Measurements from ENCODE around the gene PSEN1. TPM values are rescaled to one million over a fixed set of nuclear protein-coding genes. Genes with fewer than 3 reads are reported as not detected.

The PSEN1 gene
- total and polyA plus RNA-seq, 2 of the 8 experiments (the other 6 are each of a cell fraction or from before 2014, with no cell fraction given), result 10.1 to 38.7 TPM

DNA sequence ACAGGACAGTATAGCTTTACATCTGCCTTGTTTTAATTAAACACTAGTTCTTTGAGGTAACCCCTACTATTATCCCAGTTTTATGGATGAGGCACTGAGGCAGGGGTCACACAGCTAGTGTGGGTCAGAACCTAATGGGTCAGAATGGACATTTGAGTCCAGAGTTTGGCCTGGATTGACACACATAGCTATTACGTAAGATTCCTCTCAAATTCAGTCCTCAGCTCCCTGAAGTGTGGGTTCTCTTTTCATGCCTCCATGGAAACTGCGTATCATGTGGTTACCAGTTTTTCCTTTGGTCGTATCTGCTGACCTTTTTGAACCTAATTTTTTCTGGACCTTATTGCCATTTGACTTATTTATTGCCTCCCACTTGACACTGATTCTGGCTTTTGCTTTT, 40.4 kb downstream of the PSEN1 start (continued):
- TF ChIP-seq, protein P1, sequence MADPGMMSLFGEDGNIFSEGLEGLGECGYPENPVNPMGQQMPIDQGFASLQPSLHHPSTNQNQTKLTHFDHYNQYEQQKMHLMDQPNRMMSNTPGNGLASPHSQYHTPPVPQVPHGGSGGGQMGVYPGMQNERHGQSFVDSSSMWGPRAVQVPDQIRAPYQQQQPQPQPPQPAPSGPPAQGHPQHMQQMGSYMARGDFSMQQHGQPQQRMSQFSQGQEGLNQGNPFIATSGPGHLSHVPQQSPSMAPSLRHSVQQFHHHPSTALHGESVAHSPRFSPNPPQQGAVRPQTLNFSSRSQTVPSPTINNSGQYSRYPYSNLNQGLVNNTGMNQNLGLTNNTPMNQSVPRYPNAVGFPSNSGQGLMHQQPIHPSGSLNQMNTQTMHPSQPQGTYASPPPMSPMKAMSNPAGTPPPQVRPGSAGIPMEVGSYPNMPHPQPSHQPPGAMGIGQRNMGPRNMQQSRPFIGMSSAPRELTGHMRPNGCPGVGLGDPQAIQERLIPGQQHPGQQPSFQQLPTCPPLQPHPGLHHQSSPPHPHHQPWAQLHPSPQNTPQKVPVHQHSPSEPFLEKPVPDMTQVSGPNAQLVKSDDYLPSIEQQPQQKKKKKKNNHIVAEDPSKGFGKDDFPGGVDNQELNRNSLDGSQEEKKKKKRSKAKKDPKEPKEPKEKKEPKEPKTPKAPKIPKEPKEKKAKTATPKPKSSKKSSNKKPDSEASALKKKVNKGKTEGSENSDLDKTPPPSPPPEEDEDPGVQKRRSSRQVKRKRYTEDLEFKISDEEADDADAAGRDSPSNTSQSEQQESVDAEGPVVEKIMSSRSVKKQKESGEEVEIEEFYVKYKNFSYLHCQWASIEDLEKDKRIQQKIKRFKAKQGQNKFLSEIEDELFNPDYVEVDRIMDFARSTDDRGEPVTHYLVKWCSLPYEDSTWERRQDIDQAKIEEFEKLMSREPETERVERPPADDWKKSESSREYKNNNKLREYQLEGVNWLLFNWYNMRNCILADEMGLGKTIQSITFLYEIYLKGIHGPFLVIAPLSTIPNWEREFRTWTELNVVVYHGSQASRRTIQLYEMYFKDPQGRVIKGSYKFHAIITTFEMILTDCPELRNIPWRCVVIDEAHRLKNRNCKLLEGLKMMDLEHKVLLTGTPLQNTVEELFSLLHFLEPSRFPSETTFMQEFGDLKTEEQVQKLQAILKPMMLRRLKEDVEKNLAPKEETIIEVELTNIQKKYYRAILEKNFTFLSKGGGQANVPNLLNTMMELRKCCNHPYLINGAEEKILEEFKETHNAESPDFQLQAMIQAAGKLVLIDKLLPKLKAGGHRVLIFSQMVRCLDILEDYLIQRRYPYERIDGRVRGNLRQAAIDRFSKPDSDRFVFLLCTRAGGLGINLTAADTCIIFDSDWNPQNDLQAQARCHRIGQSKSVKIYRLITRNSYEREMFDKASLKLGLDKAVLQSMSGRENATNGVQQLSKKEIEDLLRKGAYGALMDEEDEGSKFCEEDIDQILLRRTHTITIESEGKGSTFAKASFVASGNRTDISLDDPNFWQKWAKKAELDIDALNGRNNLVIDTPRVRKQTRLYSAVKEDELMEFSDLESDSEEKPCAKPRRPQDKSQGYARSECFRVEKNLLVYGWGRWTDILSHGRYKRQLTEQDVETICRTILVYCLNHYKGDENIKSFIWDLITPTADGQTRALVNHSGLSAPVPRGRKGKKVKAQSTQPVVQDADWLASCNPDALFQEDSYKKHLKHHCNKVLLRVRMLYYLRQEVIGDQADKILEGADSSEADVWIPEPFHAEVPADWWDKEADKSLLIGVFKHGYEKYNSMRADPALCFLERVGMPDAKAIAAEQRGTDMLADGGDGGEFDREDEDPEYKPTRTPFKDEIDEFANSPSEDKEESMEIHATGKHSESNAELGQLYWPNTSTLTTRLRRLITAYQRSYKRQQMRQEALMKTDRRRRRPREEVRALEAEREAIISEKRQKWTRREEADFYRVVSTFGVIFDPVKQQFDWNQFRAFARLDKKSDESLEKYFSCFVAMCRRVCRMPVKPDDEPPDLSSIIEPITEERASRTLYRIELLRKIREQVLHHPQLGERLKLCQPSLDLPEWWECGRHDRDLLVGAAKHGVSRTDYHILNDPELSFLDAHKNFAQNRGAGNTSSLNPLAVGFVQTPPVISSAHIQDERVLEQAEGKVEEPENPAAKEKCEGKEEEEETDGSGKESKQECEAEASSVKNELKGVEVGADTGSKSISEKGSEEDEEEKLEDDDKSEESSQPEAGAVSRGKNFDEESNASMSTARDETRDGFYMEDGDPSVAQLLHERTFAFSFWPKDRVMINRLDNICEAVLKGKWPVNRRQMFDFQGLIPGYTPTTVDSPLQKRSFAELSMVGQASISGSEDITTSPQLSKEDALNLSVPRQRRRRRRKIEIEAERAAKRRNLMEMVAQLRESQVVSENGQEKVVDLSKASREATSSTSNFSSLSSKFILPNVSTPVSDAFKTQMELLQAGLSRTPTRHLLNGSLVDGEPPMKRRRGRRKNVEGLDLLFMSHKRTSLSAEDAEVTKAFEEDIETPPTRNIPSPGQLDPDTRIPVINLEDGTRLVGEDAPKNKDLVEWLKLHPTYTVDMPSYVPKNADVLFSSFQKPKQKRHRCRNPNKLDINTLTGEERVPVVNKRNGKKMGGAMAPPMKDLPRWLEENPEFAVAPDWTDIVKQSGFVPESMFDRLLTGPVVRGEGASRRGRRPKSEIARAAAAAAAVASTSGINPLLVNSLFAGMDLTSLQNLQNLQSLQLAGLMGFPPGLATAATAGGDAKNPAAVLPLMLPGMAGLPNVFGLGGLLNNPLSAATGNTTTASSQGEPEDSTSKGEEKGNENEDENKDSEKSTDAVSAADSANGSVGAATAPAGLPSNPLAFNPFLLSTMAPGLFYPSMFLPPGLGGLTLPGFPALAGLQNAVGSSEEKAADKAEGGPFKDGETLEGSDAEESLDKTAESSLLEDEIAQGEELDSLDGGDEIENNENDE (IDR thresholded peaks at IDR 0.05; ENCODE audit: insufficient replicate concordance, low read length), result no peak
- TF ChIP-seq RXRA (IDR thresholded peaks at IDR 0.05; ENCODE audit: insufficient read depth, low read depth, low read length) (no peak), TEAD4 (IDR thresholded peaks at IDR 0.05; ENCODE audit: low read depth, low read length) (no peak), SP2 (IDR thresholded peaks at IDR 0.05; ENCODE audit: low read length) (no peak)

Measured in H1 (cell line).